Retina (tissue), 1 donor: Measurements from ENCODE around the gene LRMDA.
A peak's percentile ranks its signal among the peaks of the same experiment; 100 is the strongest.

Source experiments
- DNase-seq: peaks from one replicate; pipeline ENCODE4 v3.0.0-alpha.2; 2016

LRMDA gene

DNA sequence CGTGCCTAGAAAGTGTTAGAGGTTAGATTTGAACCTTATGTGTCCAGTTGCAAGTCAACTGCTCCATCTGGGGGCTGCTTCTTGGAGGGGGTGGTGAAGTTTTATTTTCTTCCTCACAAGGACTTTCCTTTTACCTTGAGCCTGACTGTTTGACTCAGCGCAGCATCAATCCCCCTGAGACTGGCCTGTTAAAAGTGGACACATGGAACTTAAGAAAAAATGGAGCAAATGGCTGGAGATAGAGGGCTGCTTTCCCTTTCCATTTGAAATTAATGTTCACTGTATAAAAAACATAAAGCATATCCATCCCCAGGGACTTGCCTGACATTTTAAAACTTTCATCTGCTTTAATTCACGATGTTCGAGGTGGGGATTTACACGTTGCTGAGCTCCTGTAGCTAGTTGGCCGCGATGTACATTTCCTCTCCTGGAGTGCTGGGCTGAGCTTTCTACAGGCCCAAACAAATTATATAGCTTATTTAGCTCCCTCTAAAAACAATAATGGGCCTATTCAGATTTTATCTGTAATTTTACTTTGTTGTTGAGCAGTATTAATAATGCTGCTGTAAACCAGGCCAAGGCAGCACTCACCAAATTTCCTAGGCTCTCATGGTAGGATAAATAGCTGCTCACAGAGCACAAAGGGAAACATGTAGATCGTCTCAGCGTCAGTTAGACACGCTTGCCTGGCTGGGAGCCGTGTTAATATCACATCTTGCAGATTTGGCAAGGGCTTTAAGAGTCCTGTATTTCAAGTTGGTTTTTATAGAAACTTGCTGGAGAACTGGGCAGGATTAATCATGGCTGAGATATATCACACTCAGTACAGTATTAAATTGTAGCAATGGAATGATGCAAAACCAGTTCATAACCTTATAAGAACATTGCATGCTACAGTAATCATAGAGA, 251.5 kb downstream of the LRMDA start:
- DNase-seq, result peak; percentile 39

DNA sequence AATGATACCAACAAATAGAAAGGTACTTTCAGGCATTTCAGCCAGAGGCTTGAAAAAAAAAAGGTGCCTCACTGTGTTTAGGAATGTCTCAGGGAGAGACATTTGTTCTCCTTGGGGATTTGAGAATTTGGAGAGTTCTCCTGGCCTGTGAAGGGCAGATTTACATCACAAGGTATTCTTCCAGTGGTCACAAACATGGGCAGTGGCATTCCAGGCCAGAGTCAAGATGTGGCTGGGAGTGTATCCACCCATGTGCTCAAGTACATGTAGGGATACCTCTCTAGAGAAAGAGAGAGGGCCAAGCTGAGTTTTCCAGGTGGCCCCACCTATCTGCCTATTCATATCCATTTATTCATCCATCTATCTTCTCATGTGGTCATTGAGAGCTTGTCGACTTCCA, 253.8 kb downstream of the LRMDA start:
- no peak for DNase-seq

DNA sequence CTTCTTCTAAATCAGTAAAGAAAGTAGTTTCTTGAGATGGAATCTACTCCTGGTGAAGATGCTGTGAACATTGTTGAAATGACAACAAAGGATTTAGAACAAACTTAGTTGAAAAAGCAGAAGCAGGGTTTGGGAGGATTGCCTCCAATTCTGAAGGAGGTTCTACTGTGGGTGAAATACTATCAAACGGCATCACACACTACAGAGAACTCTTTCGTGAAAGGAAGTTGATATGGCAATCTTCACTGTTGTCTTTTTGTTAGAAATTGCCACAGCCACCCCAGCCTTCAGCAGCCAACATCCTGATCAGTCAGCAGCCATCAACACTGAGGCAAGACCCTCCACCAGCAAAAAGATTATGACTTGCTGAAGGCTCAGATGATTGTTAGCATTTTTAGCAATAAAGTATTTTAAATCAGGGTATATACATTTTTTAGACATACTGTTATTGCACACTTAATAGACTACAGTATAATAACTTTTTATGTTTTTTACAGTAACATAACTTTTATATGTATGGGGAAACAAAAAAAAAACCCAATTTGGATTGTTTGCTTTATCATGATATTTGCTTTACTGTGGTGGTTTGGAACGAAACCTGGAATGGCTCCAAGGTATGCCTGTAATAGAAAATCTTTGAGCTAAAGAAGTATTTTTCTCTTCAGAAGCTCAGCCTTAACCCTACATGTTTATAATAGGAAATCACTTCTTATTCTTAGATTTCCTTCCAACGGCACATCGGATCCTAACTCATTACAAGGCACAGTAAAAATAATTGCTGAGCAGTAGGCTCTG, 257.3 kb downstream of the LRMDA start:
- DNase-seq, result no peak

DNA sequence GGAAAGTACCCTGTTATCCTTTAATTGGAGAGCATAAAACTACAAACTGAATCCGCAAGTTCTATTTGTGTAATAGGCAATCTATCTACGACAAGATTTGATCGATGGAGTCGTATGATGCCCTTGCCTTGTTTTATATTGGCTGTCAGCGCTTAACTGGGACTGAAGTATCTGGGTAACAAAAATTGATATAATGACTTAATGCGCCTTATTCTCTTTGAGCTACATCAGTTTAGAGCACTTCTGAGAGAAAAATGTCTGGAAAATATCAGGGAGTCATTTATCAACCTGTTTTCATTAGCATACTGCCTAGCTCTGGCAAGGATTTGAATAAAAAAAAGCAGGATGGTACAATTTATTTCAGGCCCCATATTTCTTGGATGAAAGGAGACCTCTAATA, 262.1 kb downstream of the LRMDA start:
- no peak for DNase-seq

DNA sequence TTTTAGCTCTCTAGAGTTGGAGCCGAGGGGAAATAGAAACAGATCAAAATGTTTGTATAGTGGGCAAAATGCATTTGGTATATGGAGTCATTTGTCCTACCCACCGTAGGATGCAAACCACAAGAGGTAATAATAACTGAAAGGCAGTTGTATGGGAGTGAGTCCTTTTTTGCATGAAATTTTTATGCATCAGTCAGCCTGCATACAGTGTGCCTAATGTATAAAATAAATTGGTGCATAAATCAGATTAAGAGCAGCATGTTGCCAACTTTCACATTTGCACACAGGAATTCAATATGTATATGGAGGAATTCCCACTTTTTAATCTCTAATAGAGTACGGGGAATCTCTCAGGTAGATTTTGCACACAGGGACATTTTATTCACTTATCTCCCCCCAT, 262.8 kb downstream of the LRMDA start:
- no peak for DNase-seq

DNA sequence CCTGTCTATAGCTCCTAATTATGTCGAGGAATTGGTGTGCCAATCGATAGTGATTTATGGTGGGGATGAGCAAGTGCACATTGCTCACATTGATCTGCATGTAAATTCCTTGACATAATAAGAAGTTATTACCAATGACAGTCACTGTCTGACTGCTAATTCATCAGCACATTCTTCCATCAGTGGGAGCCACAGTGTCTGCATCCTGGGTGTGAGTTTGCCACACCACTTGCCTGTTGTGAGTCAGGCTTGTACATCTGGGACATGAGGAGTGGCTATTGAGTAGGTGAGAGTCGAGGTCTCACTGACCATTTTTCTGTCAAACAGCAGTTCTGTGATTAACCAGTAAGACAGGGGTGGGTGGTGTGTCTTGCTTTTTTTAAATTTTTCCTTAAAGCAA, 263.4 kb downstream of the LRMDA start:
- no peak for DNase-seq

DNA sequence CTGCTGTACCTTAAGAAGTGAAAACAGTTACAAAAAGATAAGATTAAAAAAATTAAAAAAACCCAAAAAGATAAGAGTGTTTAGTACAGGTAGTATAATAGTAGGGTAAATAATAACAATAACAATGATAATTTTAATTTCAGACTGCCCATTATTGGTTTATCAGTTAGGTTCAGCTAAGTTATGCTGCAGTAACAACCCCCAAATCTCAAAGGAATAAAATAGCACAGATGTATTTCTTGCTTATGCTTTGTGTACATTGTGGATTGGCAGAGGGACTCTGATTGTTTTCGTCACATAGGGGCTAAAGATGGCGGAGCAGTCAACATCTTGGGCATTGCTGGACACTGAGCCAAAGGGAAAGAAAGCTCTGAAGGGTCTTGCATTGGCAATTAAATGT, 264.6 kb downstream of the LRMDA start:
- DNase-seq, result no peak

DNA sequence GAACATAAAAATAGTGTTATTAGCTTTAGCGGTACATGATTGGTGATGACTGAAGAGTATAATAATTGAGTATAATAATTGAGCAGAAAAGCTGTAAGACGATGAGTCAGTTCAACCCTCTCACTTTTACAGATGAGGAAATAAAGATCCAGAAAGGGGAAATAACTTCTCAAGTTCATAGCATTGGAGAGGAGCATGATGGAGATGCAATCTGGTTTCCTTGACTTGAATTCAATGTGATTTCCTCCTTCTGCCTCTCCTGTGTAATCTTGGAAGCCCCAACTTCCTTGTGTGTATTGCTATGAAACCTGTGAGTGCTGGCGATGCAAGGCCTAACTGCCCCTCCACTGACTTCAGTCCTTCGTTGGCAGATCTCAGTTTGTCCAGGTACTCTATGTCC, 265.1 kb downstream of the LRMDA start:
- no peak for DNase-seq

DNA sequence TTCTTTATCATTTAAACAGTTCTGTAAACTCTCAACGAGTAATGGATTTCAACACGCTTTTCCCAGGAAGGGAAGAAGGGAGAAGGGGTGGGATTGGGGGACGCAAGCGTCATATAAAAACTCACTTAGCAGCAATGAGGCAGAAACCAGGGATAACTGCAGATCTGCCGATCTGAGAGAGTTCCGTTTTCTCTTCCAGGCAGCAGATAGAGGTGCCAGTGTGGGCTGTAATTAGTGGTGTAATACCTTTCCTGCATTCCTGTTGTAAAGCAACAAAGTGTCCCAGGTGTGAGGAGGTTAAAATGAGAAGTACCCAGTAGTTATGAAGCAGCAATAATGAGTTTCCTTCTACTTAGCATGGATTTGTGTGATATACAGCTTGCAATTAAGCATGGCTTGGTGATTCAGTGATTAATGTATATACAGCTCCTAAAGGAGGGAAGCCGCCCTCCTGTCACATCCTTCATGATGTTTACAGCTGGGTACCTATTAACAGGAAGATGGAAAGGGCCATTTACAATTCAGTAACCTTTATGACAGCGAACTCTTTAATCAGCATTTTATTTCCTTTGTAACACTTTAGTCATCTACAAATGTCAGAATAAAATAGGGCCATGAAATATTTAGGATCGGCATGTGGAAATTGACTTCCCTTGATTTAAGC, 271.9 kb downstream of the LRMDA start:
- no peak for DNase-seq

DNA sequence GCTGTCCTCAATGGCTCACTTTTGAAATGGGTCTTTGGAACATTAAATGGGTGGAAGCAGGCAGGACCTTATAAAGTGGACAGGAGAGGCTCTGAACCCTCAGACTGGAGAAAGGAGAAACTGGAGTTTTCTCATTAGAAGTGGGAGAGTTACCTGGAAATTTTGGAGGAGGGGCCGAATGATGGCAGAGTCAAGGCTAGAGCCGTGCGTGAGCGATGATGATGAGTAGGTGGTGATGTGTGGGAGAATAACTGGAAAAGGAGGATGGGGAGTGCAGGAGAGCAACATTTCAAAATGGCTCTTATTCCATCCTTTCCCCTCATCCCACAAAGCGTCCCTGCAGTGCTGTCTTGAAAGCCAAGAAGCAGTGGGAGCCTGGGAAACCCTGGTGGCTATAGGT, 274.0 kb downstream of the LRMDA start:
- DNase-seq, result no peak

DNA sequence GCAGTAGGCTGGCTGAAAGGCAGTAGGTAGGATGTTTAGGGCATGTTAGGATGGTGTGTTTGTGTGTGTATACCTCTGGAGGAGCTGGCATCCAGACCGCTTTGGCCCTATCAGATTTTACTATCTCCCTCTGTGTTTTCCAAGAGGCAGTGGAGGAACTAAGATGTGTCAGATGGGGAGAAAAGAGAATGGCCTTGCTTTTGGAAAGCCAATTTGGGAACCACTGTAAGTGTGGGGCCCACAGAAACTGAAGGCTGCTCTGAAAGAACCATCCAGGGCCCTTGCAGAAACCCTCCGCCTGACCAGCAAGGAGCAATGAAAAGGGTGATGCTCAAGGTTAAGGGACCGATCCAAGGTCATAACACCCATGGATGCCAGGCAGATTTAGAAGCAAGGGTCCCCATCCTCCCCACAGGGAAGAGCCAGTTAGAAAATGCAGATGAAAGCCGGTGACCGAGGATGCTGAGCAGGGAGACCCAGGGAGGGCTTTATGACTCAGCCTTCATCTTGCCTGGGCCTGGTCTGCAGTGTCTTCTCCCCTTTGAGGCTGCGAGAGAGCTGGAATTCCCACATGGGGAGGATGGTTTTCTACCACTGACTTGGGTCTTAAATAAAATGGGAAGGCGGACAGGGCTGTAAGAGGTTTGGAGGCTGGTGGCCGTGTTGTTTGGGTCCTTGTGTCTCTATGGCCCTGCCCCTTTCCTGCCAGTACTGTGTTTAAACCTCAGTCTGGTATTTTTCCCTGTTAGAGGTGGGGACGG, 275.8 kb downstream of the LRMDA start:
- DNase-seq, result no peak

DNA sequence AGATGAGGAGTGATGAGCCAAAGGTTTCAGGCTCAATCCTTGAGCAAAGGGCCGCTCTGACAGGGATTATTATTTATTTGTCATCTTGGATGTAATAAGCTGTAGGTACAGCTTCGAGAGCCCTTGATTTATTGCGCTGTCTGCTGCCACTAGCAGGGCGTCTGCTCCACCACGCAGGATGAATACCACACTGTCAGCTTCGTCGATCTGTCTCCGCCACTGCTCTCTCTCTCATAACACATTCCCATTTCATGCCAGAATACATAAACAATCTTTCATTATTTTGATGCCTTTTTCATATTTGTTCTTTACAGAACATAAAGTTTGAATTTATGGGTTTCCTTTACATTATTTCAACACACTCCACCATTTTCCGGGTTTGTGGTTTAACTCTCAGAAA, 276.6 kb downstream of the LRMDA start:
- DNase-seq, result peak; percentile 29

DNA sequence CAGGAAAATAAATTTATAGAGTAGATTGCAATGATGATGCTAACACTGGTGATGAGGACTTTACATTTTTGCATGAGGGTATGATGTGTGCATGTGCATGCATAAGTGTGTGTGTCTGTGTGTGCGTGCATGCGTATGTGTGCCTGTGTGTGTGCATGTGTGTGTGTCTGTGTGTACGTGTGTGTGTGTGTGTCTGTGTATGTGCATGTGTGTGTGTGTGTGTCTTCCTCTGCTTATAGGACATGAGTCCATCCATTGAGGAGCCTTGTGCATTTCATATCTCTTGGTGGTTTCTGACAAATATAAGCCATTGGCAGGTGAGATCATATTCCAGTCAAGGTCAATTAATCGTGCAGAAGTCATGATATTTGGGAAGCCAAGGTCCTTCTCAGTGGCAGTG, 277.8 kb downstream of the LRMDA start:
- DNase-seq, result no peak

DNA sequence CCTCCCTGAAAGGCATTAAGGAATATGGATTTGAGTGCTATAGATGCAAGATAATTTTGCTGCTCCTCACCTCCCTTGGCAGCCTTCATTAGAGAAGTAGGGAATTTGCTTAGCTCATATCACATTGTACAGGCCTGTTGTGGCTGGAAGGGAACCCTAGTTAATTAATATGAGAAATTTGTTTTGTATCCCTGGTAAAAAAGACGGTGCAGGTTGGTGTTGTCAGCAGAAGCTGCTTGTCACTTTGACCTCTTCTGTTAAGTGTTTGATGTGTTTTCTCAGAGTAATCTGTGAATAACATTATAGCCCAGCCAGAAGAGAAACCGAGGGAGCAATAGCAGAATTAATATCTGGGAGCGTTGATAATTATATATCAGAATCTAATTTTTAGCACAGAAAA, 278.4 kb downstream of the LRMDA start:
- DNase-seq, result no peak

DNA sequence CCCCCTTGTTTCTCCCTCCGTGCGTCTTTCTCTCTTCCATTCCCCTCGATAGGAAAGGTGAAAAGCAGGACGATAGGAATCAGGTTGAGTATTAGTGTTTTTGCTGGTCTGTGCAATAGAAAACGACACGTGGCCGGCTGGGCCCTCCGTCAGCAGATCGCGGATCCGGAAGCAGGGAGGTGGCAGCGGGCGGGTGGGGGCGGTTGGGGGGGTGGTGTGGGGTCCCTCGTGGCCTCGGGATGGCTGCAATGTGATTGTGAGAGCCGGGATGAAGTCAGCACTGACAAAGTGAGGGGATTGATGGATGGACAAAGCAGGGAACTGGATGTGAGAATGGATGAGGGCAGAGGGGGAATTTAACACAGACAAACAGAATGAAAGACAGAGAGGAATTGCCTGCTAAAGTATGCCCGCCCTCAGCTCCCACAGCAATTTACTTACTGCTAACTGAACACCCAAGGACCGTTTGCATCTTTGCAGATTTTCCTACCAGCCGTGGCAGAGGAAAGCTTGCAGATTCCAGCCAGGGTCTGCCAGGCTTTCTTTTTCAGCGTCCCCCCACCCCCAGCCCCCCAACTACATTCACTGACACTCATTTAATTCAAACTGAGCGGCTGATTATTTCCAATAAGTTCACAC, 280.9 kb downstream of the LRMDA start:
- DNase-seq, result peak; percentile 58

DNA sequence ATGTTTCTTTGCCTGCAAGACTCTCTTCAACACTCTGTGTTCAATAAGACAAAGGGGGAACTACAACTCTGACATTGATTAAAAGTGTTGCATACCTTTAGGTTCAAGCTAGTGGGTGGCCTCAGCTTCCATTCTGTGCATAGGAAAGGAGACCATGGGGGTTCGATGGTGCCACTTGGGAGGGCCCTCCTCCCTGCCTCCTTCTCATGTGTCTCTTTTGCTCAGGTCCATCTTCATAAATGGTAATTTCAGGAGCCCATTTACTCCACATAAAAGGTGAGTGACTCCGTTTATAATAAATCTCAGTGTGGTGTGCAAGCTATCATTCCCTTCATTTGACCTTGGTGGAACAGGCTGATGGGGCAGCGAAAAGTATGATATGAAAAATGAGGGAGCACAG, 285.1 kb downstream of the LRMDA start:
- no peak for DNase-seq

DNA sequence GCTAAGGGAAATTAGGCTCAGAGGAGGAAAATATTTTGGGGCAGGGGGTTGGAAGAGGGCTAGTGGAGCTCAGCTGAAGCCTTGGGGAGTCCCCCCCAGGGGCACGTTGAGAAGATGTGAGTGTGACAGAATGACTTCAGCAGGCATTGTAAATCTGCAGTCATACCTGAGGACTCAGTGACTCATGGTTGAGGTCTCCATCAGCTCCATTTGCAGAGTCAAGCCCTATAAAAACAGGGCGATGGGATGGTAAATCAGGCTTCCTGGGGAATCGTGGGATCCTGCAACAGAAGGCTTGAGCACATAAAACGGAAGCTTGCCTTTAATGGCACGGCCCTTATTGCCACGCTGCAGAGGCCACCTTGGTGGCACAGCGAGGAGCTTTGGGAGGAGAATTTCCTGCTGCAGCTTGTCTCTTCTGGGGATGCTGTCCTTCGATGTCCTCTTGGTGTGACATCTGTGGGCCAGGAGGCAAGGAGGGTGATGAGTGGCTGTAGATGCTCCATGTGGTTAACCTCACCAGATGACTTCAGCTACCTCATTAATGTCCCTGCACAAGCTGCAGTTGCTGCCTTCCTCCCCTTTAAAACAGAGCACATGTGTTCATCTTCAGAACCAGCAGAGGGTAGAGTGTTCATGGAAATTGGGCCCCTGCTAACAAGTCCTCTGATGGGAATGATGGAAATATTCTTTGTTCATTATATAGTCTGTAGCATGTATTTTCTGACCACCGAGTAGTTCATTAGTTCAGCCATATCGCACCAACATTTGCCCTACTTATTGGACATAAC, 285.9 kb downstream of the LRMDA start:
- DNase-seq, result no peak

DNA sequence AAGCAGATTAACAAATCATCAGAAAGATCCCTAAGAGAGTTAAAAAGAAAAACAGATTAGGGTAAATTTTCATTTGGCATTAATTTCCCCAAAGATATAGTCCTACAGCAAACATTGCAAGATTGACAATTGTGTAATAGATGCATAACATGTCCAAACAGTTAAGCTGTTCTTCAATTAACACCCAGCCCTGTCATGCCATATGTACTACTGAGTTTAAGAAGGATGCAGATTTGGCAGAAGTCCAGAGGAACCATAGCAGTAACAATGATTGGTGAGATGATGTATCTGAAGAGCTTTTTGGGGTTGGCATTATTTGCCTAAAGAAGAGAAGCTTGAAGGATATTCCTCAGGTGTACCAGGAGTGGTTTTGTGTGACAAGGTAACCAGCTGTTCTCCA, 287.6 kb downstream of the LRMDA start:
- no peak for DNase-seq

DNA sequence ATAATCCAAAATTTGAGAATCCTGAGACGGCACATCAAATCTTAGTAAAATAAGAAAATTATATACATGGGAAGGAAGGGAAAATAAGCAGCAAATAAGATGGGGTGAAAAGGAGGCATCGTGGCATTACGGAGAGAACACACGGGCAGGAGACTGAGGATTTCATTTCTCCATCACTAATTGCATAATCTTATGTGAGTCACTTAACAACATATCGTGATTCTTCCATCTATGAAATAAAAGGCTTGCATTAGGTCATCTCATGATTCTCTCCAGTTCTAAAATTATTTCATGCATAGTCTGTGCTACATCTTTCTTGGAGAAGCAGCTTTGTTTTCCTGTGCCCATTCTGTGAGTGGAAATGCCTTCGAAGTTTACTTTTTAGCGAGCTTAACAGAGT, 288.7 kb downstream of the LRMDA start:
- DNase-seq, result no peak

DNA sequence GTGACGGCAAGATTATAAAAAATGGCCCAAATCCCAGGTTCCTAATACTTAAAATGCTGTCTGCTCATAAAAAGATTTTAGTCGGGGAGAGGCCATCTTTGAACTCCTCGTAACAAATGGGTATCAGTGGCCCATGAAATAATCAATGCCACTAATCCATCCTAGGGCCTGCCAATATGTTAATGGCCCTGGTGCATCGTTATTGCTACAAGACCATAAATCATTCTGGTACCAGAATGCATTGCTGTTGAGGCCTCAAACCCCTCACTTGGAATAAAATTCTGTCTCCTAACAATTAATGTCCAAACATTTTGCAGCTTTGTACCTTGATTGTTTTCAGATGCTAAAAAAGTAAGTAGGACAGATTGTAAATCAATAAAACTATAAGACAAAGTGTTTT, 290.6 kb downstream of the LRMDA start:
- DNase-seq, result no peak

DNA sequence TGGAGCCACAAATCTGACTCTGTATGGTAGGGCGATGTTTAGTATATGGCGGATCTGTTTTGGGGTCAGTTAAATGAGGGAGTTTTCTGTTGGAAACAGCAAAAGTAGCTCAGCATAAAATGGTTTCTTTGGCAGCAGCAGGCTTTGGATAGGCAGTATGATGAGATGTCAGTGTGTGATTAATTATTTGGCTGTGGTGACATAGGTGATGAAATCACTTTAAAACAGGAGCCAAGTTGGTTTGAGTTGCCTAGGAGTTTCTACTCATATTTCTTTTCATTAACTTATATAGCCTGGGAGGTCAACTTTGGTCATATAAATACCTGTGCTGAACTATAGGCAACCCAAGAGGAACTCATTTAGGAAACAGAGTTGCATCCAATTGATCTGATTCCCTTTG, 291.2 kb downstream of the LRMDA start:
- no peak for DNase-seq
